K562 (cell line): ENCODE measurements around the gene GSDME. TPM values are rescaled to one million over a fixed set of nuclear protein-coding genes. Genes with fewer than 3 reads are reported as not detected.

Source experiments
- ATAC-seq: fragments of 200-7000 bp; cut with Tn5 transposase; 3 replicates; pipeline ENCODE4 v1.9.1; 2020; ENCODE audit warnings: moderate library complexity
- BruUV-seq: library from RNA; stranded (reverse); fragments of 400-500 nt; replicated peaks from 2 replicates; lab custom pipeline; 2021; lab: Mats Ljungman, UMichigan
- CTCF ChIA-PET: fragments of 300-600 bp; formaldehyde crosslinking; extraction: SDS; loops from one replicate; lab custom pipeline; 2021; ENCODE audit warnings: low intra/inter-chr PET ratio; lab: Yijun Ruan, JAX
- POLR2A ChIA-PET: fragments of 300-600, 350-650 bp; sonication (Branson Sonifier 250); formaldehyde crosslinking; extraction: SDS; loops from one replicate; lab custom pipeline; 2021; ENCODE audit warnings: antibody characterized with exemption, inconsistent platforms; lab: Yijun Ruan, JAX
- DNase-seq, 4 experiments: peaks; one replicate each; pipeline versions ENCODE4 v3.0.0 to v3.0.0-alpha.2; 2011 to 2018; ENCODE audit warnings: low spot score in 3 of 4, mixed read lengths in 3 of 4; ENCODE audit errors: extremely low read depth in 1 of 4
- FAIRE-seq: peaks from 2 replicates; lab custom pipeline; 2011; peaks lifted over from hg19 to GRCh38; lab: Jason Lieb, UNC
- H2AFZ ChIP-seq: 2 replicates; pipeline ENCODE4 v1.6.0; 2011; ENCODE audit warnings: low read depth, low read length, control low read depth, inconsistent platforms
- H3K27ac ChIP-seq: fragments of 200-600 bp; 3 replicates; pipeline ENCODE4 v1.8.0; 2011; ENCODE audit warnings: low read depth, mild to moderate bottlenecking, control low read depth, inconsistent platforms, low read length, moderate library complexity, mixed read lengths; ENCODE audit errors: extremely low read depth
- H3K27me3 ChIP-seq, 2 experiments: fragments of 300-600 bp in 1 of 2; 2 replicates in 1 of 2; 3 replicates in 1 of 2; pipeline versions ENCODE4 v1.6.0 to v1.8.0; 2011; ENCODE audit warnings: inconsistent platforms in 2 of 2, low read length in 2 of 2, mild to moderate bottlenecking in 1 of 2, mixed read lengths in 1 of 2, moderate library complexity in 1 of 2; ENCODE audit not compliant: control insufficient read depth in 2 of 2, insufficient read depth in 2 of 2
- H3K36me3 ChIP-seq: fragments of 300-600 bp; 3 replicates; pipeline ENCODE4 v1.8.0; 2011; ENCODE audit warnings: mild to moderate bottlenecking, low read length, inconsistent platforms; ENCODE audit not compliant: control insufficient read depth, insufficient read depth
- H3K4me1 ChIP-seq, 2 experiments: fragments of 200-600 bp in 1 of 2; replicated peaks in 1 of 2; 2 replicates in 1 of 2; 3 replicates in 1 of 2; pipeline versions ENCODE4 v1.5.1 to v1.8.0; 2011; ENCODE audit warnings: inconsistent platforms in 2 of 2, low read length in 2 of 2, mild to moderate bottlenecking in 1 of 2, mixed read lengths in 1 of 2, moderate library complexity in 1 of 2; ENCODE audit not compliant: control insufficient read depth in 2 of 2, insufficient read depth in 2 of 2
- H3K4me2 ChIP-seq: 2 replicates; pipeline ENCODE4 v1.6.1; 2011; ENCODE audit warnings: low read length, control low read depth, inconsistent platforms, mixed read lengths; ENCODE audit not compliant: insufficient read depth
- H3K4me3 ChIP-seq: fragments of 200-600 bp; sonication (generic), shearing (Covaris generic); 2 replicates; pipeline ENCODE4 v1.5.1; 2016; ENCODE audit warnings: control low read depth, inconsistent platforms
- H3K79me2 ChIP-seq: fragments of 200-600 bp; 3 replicates; pipeline ENCODE4 v1.8.0; 2011; ENCODE audit warnings: low read length, inconsistent platforms; ENCODE audit not compliant: control insufficient read depth, insufficient read depth
- H3K9ac ChIP-seq, 2 experiments: 2 replicates each; pipeline versions ENCODE4 v1.6.0 to v1.6.1; 2011; ENCODE audit warnings: low read depth in 2 of 2, low read length in 2 of 2, control low read depth in 1 of 2, inconsistent platforms in 1 of 2, mild to moderate bottlenecking in 1 of 2, mixed read lengths in 1 of 2; ENCODE audit not compliant: insufficient read depth in 1 of 2
- H3K9me1 ChIP-seq: one replicate; pipeline ENCODE4 v1.6.0; 2011; ENCODE audit warnings: inconsistent platforms, mild to moderate bottlenecking, low read length, moderate library complexity; ENCODE audit not compliant: control insufficient read depth, insufficient read depth
- H3K9me3 ChIP-seq: replicated peaks from 2 replicates; pipeline ENCODE4 v1.5.1; 2011; ENCODE audit warnings: low read depth, low read length, inconsistent platforms; ENCODE audit not compliant: control insufficient read depth, insufficient read depth
- H4K20me1 ChIP-seq: replicated peaks from 2 replicates; pipeline ENCODE4 v1.6.1; 2011; ENCODE audit warnings: low read length, inconsistent platforms, mixed read lengths; ENCODE audit not compliant: control insufficient read depth, insufficient read depth
- FIP1L1 ChIP-seq: fragments of 200-400 bp; formaldehyde crosslinking; IDR thresholded peaks from 2 replicates; pipeline ENCODE4 v1.6.1; 2018; ENCODE audit warnings: mild to moderate bottlenecking, low read depth, low read length; ENCODE audit not compliant: poor library complexity, severe bottlenecking
- RBBP5 ChIP-seq: fragments of 200-600 bp; sonication (generic); IDR thresholded peaks from 2 replicates; pipeline ENCODE4 v1.6.1; 2012; ENCODE audit warnings: borderline replicate concordance, mild to moderate bottlenecking, low read length, control low read depth, inconsistent platforms; ENCODE audit not compliant: insufficient read depth, poor library complexity, severe bottlenecking
- TARDBP ChIP-seq: fragments of 450-650 bp; IDR thresholded peaks from 2 replicates; pipeline ENCODE4 v1.6.1; 2016
- YY1 ChIP-seq, 3 experiments: IDR thresholded peaks; 2 replicates each; pipeline ENCODE4 v1.6.1; 2011; ENCODE audit warnings: low read length in 2 of 3, mild to moderate bottlenecking in 2 of 3, moderate library complexity in 2 of 3, borderline replicate concordance in 1 of 3, control low read depth in 1 of 3, low read depth in 1 of 3; ENCODE audit not compliant: insufficient read depth in 3 of 3, insufficient replicate concordance in 2 of 3, control insufficient read depth in 1 of 3, insufficient read length in 1 of 3; ENCODE audit errors: extremely low read depth in 1 of 3
- ZBTB40 ChIP-seq, 2 experiments: fragments of 450-650 bp in 1 of 2; sonication (generic) in 1 of 2; formaldehyde crosslinking in 1 of 2; IDR thresholded peaks; 2 replicates each; pipeline versions ENCODE4 v1.7.1 to v1.9.0; 2016 to 2022; ENCODE audit warnings: inconsistent platforms in 1 of 2, mild to moderate bottlenecking in 1 of 2, missing genetic modification reagents in 1 of 2
- ZNF398 ChIP-seq: fragments of 250-450 bp; sonication (Bioruptor Pico); IDR thresholded peaks from 2 replicates; pipeline ENCODE4 v1.8.0; 2021; ENCODE audit warnings: moderate library complexity, mild to moderate bottlenecking, inconsistent platforms
- ZZZ3 ChIP-seq: fragments of 450-650 bp; IDR thresholded peaks from 2 replicates; pipeline ENCODE4 v1.6.1; 2016; ENCODE audit warnings: antibody characterized with exemption, mild to moderate bottlenecking, moderate library complexity
- in situ Hi-C: fragments of 300-500 bp; cut with MboI; formaldehyde crosslinking; loops from 4 replicates; pipeline ENCODE4 v1.15.0; 2018; ENCODE audit warnings: inconsistent platforms, mixed read lengths
- intact Hi-C: fragments of 100-400 bp; cut with micrococcal nuclease; formaldehyde crosslinking; loops from 2 replicates; pipeline ENCODE4 v1.14.2; 2022
- polyA plus RNA-seq, 8 experiments: library from polyadenylated mRNA; depleted of rRNA in 4 of 8; stranded (reverse) in 5 of 8; unstranded in 3 of 8; fragments of >200 nt; fragmentation: Nextera tagmentation in 2 of 8; fragmentation: Illumina TruSeq in 1 of 8; extraction: Ambion mirVana in 2 of 8; extraction: Trizol in 1 of 8; gene quantifications; 2 replicates each; pipeline versions ENCODE4 v1.2.1 to v1.2.3, GENCODE V29; 2011 to 2014; ENCODE audit warnings: inconsistent platforms in 1 of 8, missing spikeins in 1 of 8
- total RNA-seq, 7 experiments: library from RNA; depleted of rRNA in 6 of 7; stranded (reverse); fragments of >200 nt in 6 of 7; fragmentation: Illumina TruSeq in 2 of 7; extraction: Trizol in 2 of 7; gene quantifications; 2 replicates each; pipeline versions ENCODE4 v1.2.1 to v1.2.3, GENCODE V29; 2011 to 2021; ENCODE audit warnings: low replicate concordance in 1 of 7

GSDME gene
- total and polyA plus RNA-seq, 9 of the 15 experiments (the other 6 are each of a cell fraction or from before 2014, with no cell fraction given) = 0.37 to 1.9 (median 0.62) TPM

GRCh38 chr7:24659505-24659904, 97.8 kb downstream of the GSDME start (continued):
- TF ChIP-seq ZBTB40 (IDR thresholded peaks at IDR 0.05) (no peak), ZBTB40 (CRISPR knock-in tag; IDR thresholded peaks at IDR 0.05) (no peak)

GRCh38 chr7:24657980-24658379, 99.3 kb downstream of the GSDME start:
- DNase-seq (no peak), FAIRE-seq (no peak), ATAC-seq (no peak)
- H3K9me1 ChIP-seq = no peaks in the 10 kb centered on the region
- no peaks in the 10 kb centered on the region for H4K20me1 ChIP-seq
- no peak overlapping the region for H3K27ac ChIP-seq
- no peaks in the 10 kb centered on the region for H3K9me3 ChIP-seq
- H3K4me3 ChIP-seq = no peak overlapping the region
- no peak overlapping the region for H3K4me2 ChIP-seq
- no peak overlapping the region for H3K9ac ChIP-seq
- ChIA-PET POLR2A (no interaction called here), CTCF (no interaction called here)
- no peaks in the 10 kb centered on the region; a peak in 1 of 5 replicates for H3K4me1 ChIP-seq
- H3K36me3 ChIP-seq = no peaks in the 10 kb centered on the region
- in situ Hi-C loops = no loop called here
- H3K27me3 ChIP-seq = no peaks in the 10 kb centered on the region
- intact Hi-C loops = no loop called here
- BruUV-seq = no TSS peak
- H2AFZ ChIP-seq = no peak overlapping the region
- no peaks in the 10 kb centered on the region for H3K79me2 ChIP-seq
- TF ChIP-seq TARDBP (no peak), RBBP5 (no peak), ZZZ3 (no peak), FIP1L1 (no peak), ZNF398 (CRISPR knock-in tag) (no peak), YY1 (IDR thresholded peaks at IDR 0.05; ENCODE audit: borderline replicate concordance in 1 of 3, control insufficient read depth in 1 of 3, extremely low read depth in 1 of 3, insufficient read depth in 3 of 3, insufficient read length in 1 of 3, insufficient replicate concordance in 2 of 3, low read depth in 1 of 3, low read length in 2 of 3) (no peak)
